ENCODE data around the gene RPTOR.

The RPTOR gene

DNA sequence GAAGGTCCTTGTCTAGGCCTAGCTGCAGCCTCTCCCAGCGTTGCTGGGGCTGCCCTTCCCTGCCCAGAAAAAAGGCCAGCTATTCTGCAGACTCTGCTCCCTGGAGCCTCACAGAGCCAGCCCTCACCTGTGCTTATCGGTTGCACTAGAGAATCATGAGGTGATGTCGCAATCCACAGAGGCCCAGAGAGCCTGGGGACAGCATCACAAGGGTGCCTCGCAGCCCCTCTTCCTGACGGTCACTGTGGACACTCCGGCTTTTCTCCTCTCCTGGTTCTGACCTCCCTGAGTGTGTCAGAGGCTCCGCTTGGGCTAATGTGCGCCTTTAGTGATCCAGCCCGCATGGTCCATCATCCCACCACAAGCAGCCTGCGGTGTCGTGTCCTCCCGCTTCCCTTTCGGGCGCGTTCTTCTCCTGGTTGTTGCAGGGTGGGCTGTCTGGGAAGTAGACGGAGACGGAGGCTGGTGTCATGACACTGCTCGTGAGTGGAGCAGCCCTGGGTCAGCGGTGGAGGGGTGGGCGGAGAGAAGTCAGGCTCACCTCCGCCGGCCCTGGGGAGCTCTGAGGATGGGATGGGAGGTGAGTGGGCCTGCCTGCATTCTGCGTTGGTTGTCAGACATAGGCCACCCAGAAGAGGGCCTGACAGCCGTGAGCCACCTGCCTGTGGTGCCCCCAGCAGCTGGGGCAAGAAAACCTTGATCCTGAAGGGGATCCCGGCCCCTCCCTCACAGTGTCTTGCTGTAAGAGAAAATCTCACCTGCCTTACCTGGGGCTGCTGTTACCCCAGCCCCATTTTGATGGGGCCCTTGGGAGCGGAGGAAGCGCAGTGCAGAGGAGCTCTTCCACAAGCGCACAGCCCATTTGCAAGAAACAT, 281.1 kb downstream of the RPTOR start:
- Histone ChIP-seq H3K4me3 (ENCODE audit: low read depth, low read length) (no peak overlapping the region), H3K36me3 (ENCODE audit: control insufficient read depth in 2 of 2, insufficient read depth in 1 of 2, low read length in 2 of 2) (peaks cover 0 to 39% of the 10 kb centered on the region in 2 experiments; a peak in 1 of 3 replicates), H3K9me3 (ENCODE audit: control insufficient read depth, insufficient read depth, low read depth, low read length) (no peaks in the 10 kb centered on the region), H3K4me1 (ENCODE audit: control insufficient read depth, insufficient read depth, low read length) (peaks cover 10% of the 10 kb centered on the region), H3K27ac (ENCODE audit: extremely low read depth, low read depth, low read length) (no peak overlapping the region)
- CTCF ChIA-PET, result no interaction called here
- no peak for TF ChIP-seq ZSCAN16 (tag by site-specific recombination; IDR thresholded peaks at IDR 0.05)
- no peak for TF ChIP-seq ZNF239 (tag by site-specific recombination; IDR thresholded peaks at IDR 0.05)
- no peak for TF ChIP-seq GFI1B (tag by site-specific recombination; IDR thresholded peaks at IDR 0.05)
- TF ChIP-seq ZNF157 (tag by site-specific recombination; IDR thresholded peaks at IDR 0.05), result no peak
- TF ChIP-seq ZFP69B (tag by site-specific recombination; IDR thresholded peaks at IDR 0.05), result no peak
- no peak for TF ChIP-seq ZNF132 (tag by site-specific recombination; IDR thresholded peaks at IDR 0.05; ENCODE audit: borderline replicate concordance)
- no peak for TF ChIP-seq ZBTB8A (tag by site-specific recombination; IDR thresholded peaks at IDR 0.05)
- TF ChIP-seq ZNF521 (tag by site-specific recombination; IDR thresholded peaks at IDR 0.05), result no peak
- TF ChIP-seq, protein P1, sequence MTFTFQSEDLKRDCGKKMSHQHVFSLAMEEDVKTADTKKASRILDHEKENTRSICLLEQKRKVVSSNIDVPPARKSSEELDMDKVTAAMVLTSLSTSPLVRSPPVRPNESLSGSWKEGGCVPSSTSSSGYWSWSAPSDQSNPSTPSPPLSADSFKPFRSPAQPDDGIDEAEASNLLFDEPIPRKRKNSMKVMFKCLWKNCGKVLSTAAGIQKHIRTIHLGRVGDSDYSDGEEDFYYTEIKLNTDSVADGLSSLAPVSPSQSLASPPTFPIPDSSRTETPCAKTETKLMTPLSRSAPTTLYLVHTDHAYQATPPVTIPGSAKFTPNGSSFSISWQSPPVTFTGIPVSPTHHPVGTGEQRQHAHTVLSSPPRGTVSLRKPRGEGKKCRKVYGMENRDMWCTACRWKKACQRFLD (tag by site-specific recombination; IDR thresholded peaks at IDR 0.05), result no peak
- TF ChIP-seq ZNF175 (tag by site-specific recombination; IDR thresholded peaks at IDR 0.05), result no peak
- TF ChIP-seq, protein P2, sequence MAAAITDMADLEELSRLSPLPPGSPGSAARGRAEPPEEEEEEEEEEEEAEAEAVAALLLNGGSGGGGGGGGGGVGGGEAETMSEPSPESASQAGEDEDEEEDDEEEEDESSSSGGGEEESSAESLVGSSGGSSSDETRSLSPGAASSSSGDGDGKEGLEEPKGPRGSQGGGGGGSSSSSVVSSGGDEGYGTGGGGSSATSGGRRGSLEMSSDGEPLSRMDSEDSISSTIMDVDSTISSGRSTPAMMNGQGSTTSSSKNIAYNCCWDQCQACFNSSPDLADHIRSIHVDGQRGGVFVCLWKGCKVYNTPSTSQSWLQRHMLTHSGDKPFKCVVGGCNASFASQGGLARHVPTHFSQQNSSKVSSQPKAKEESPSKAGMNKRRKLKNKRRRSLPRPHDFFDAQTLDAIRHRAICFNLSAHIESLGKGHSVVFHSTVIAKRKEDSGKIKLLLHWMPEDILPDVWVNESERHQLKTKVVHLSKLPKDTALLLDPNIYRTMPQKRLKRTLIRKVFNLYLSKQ (tag by site-specific recombination; IDR thresholded peaks at IDR 0.05; ENCODE audit: borderline replicate concordance), result no peak
- TF ChIP-seq PRDM1 (tag by site-specific recombination; IDR thresholded peaks at IDR 0.05), result no peak
- TF ChIP-seq ZNF221 (tag by site-specific recombination; IDR thresholded peaks at IDR 0.05; ENCODE audit: borderline replicate concordance), result no peak
- TF ChIP-seq ZNF558 (tag by site-specific recombination; IDR thresholded peaks at IDR 0.05), result no peak
- TF ChIP-seq, protein P3, sequence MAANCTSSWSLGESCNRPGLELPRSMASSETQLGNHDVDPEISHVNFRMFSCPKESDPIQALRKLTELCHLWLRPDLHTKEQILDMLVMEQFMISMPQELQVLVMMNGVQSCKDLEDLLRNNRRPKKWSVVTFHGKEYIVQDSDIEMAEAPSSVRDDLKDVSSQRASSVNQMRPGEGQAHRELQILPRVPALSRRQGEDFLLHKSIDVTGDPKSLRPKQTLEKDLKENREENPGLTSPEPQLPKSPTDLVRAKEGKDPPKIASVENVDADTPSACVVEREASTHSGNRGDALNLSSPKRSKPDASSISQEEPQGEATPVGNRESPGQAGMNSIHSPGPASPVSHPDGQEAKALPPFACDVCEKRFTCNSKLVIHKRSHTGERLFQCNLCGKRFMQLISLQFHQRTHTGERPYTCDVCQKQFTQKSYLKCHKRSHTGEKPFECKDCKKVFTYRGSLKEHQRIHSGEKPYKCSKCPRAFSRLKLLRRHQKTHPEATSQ (tag by site-specific recombination; IDR thresholded peaks at IDR 0.05), result no peak
- TF ChIP-seq ZNF2 (tag by site-specific recombination; IDR thresholded peaks at IDR 0.05), result no peak
- TF ChIP-seq, protein P4, sequence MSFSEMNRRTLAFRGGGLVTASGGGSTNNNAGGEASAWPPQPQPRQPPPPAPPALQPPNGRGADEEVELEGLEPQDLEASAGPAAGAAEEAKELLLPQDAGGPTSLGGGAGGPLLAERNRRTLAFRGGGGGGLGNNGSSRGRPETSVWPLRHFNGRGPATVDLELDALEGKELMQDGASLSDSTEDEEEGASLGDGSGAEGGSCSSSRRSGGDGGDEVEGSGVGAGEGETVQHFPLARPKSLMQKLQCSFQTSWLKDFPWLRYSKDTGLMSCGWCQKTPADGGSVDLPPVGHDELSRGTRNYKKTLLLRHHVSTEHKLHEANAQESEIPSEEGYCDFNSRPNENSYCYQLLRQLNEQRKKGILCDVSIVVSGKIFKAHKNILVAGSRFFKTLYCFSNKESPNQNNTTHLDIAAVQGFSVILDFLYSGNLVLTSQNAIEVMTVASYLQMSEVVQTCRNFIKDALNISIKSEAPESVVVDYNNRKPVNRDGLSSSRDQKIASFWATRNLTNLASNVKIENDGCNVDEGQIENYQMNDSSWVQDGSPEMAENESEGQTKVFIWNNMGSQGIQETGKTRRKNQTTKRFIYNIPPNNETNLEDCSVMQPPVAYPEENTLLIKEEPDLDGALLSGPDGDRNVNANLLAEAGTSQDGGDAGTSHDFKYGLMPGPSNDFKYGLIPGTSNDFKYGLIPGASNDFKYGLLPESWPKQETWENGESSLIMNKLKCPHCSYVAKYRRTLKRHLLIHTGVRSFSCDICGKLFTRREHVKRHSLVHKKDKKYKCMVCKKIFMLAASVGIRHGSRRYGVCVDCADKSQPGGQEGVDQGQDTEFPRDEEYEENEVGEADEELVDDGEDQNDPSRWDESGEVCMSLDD (tag by site-specific recombination; IDR thresholded peaks at IDR 0.05), result no peak
- TF ChIP-seq, protein P5, sequence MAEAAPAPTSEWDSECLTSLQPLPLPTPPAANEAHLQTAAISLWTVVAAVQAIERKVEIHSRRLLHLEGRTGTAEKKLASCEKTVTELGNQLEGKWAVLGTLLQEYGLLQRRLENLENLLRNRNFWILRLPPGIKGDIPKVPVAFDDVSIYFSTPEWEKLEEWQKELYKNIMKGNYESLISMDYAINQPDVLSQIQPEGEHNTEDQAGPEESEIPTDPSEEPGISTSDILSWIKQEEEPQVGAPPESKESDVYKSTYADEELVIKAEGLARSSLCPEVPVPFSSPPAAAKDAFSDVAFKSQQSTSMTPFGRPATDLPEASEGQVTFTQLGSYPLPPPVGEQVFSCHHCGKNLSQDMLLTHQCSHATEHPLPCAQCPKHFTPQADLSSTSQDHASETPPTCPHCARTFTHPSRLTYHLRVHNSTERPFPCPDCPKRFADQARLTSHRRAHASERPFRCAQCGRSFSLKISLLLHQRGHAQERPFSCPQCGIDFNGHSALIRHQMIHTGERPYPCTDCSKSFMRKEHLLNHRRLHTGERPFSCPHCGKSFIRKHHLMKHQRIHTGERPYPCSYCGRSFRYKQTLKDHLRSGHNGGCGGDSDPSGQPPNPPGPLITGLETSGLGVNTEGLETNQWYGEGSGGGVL (tag by site-specific recombination; IDR thresholded peaks at IDR 0.05), result no peak
- POLR2A ChIA-PET, result no interaction called here
